Right lobe of liver (tissue), 4 donors: ENCODE measurements around the gene ADGRG3.

ENCODE experiments used
- CTCF ChIP-seq, 4 donors: fragments of 200-600 bp in 3 of 4; fragments of 450-650 bp in 1 of 4; IDR thresholded peaks; one replicate each; pipeline versions ENCODE4 v1.5.1 to v1.8.0; 2016 to 2022; ENCODE audit warnings: antibody characterized with exemption in 4 of 4, mild to moderate bottlenecking in 2 of 4
- POLR2A ChIP-seq: fragments of 450-650 bp; IDR thresholded peaks from one replicate; pipeline ENCODE4 v1.6.1; 2017; ENCODE audit warnings: antibody characterized with exemption, mild to moderate bottlenecking
- donor health status: DM: no; HTN: no; CAD: no.
- donor health status: DM: no; HTN: no; CAD: no.
- donor health status: DM: no; HTN: yes; CAD: no.

- TF ChIP-seq CTCF (IDR thresholded peaks at IDR 0.05) = no peak
- no peak for TF ChIP-seq POLR2A
These were observed 60.5 kb downstream of the ADGRG3 start for GRCh38 chr16:57728336-57729181.
